GM04504 (cell line): Measurements from ENCODE around the gene MAP3K4.

Experiments
- DNase-seq: peaks from one replicate; pipeline ENCODE4 v3.0.0-alpha.2; 2012; ENCODE audit warnings: low read depth

Gene MAP3K4

GRCh38 chr6:161000632-161001031 is 9.1 kb downstream of the MAP3K4 start:
- no peak for DNase-seq

DNA sequence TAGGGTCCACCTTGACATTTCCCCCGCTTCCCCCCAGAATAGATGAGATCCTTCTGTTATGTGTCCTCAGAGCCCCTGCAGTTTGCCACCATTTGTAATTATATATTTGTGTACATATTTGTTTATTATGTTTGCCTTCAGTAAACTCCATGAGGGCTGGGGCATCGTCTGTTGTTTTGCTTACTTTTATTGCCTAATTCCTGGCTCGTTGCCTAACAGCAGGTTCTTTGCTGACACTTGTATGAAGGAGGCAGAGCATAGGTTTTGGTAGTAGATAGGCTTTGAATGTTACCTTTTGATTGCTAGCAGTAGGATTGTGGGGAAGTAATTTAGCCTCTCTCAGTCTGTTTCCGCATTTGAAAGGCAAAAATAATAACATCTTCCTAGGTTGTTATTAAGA is 9.9 kb downstream of the MAP3K4 start:
- no peak for DNase-seq

DNA sequence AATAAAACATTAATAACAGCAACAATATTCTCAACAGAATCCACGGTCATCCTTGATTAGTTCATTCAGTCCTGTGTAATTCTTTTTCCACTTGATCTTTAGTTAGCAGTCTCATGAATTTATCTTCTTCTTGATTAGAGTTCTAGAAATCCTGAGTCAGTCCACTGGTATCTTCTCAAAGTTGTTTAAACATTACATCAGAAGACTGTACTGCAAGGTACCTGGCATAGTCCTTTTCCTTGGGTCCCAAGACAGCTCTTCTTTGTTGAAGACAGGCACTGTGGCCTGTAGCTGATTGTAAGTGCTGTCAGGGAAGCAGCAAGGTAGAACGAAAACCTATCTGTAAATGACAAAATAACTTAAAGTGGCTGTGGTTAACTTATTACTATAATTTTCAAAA is 11.8 kb downstream of the MAP3K4 start:
- DNase-seq, result no peak

GRCh38 chr6:161008245-161008644 is 16.7 kb downstream of the MAP3K4 start:
- no peak for DNase-seq

- DNase-seq, result no peak
Measured at GRCh38 chr6:161009991-161010390, 18.4 kb downstream of the MAP3K4 start.

GRCh38 chr6:161010418-161010817 is 18.8 kb downstream of the MAP3K4 start:
- DNase-seq, result no peak

GRCh38 chr6:161011492-161012480 is 20.2 kb downstream of the MAP3K4 start:
- DNase-seq, result no peak

DNA sequence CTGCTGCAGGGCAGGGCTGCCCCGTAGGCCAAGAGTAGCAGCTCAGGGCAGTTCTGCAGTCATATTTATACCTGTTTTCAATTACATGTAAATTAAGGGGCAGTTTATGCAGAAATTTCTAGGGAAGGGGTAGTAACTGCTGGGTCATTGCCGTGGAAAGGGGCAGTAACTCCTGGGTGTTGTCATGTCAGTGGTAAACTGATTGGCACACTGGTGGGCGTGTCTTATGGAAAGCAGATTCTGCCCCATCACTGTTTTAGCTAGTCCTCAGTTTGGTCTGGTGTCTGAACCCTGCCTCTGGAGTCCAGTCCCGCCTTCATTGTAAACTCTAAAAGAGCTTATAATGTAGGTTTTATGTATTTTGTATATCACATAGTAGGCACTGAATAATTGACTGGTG is 22.1 kb downstream of the MAP3K4 start:
- no peak for DNase-seq

DNA sequence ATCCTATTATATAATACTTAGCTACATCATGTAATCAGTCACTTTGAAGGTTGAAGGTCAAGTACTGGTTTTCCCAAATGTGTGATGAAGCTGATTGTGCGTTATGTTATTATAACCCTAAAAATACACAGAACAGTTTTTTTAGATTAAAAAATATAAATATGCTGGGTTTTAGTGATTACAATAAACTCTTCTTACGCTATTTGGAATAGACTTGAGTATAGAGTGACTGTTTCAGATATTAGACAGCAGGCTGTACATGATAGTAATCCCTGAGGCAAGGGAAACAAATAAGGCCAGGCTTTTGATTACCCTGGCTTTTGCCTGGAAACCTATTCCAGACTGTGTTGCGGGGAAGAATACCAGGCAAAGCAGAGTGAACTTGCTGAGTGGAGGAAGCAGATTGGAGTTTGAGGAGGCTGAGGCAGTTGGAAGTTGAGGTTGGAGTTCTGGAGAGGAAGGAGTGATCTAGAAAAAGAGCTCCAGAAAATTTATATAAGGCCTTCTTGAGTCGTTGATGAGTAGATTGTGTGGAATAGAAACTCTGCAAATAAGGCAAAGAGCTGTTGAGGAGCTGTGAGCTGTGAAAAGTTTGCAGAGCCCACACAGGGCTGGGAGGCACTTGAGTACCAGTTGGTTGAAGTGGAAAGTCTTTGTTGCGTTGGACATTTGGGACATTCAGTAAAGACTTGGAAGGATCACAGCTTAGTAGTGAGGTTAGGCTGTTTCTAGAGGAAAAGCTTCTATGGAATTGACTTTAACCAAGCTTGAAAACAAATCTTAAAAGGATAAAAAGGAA is 26.4 kb downstream of the MAP3K4 start:
- no peak for DNase-seq

- DNase-seq, result no peak
Measured at GRCh38 chr6:161019324-161019839, 27.8 kb downstream of the MAP3K4 start.

- no peak for DNase-seq
Measured at GRCh38 chr6:161021543-161021942, 30.0 kb downstream of the MAP3K4 start.

DNA sequence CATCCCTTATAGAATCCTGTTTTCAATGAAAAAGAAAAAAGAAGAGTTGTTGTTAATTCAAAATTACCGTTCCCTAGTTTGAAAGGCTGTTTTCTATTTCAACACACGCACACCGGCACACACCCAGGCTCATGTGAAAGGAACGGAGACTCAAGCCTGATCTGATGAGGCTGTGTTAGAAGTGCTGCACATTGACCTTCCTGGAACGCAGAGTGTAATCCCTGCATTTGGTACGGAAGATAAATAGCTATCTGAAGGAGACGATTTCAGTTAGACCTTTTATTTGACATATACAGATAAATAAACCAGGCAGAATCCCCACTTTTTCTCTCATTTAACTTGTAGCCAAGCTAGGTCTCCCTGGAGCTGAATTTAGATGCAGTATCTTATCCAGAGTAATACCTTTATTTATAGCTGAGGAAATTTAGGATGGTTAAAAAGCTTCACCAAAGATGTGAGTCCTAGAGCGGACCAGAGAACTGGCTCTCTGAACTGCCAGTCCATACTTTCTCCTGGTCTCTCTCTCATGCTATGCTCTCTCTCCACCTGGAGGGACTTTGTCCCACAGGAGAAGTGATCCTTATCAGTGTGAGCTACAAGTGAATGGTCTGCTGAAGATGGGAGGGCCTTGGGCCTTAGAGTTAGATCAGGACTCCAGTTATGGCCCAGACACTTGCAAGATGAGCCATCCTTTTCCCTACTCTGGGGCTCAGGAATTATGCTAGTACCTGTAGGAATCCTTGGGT is 30.6 kb downstream of the MAP3K4 start:
- no peak for DNase-seq

GRCh38 chr6:161023316-161023715 is 31.7 kb downstream of the MAP3K4 start:
- peak; percentile 21 for DNase-seq

- DNase-seq, result no peak
Measured at GRCh38 chr6:161024364-161024920, 32.9 kb downstream of the MAP3K4 start.

DNA sequence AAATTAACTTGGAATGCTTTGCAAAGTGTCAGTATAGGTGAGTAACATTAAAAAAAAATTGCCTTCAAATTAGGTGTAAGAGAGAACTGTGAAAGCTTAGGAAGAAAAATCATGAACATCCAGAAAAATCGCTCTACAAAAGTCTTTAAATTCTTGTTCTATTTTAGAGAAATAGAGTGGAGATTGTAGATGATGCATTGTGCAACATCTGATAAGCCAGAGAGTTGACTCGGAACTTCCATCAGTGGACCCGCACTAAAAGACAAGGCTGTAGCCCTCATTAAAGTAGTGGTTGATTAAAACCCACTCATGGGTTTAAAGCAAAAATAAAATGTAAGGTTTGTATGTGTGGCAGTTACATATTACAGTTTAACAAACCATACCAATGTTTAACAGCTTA is 35.8 kb downstream of the MAP3K4 start:
- no peak for DNase-seq

- DNase-seq, result peak; percentile 87
Measured at GRCh38 chr6:161029195-161029809, 37.7 kb downstream of the MAP3K4 start.

DNA sequence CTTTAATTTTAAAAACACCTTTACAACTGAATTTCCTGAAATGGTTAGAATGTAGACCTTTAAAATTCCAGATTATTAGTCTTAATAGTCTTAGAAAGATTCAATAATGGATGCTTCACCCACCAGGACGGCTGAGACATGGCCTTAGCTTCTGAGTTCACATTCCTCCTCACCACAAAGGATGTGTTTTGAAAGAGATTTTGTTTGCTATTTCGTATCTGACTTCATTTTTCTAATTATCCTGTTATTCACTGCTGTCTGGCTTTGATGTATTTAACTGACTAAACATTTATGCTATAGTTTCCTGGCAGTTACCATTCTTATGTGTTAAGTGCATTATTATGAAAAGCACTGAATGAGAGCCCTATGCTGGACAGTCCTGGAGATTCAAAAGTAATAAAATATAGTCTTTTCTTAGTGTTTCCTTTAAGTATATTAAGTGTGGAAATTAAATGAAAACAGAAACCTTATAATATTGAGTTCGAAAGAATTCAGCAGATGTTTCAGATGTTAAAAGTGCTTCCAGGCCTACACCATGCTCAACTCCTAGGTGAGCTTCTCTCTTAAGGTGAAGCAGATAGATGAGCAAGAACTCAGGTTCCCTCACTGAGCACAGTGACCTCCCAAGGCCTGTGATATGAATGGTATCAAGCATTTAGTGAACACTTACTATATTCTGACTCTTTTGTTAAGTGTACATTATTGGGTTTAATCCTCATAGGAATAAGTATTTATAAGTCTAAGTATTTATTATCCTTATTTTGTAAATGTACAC is 40.3 kb downstream of the MAP3K4 start:
- DNase-seq, result no peak

DNA sequence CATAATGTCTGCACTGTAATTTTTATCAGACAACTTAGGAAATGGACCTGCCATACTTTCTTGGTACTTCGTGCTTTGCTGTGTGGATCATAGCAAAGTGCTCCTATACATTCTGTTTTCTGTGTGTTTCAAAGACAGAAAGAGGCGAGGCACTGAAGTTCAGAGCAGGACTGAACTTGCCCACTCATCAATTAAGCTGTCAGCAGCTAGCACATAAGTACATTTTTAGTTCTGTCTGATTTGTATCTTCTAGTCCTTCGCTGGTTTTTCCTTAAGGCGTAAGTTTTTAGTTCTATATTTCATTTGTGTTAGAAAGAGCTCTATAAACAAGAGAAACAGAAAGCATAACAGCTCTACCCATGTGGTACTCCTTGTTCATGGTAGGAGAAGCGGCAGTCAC is 42.1 kb downstream of the MAP3K4 start:
- no peak for DNase-seq

DNA sequence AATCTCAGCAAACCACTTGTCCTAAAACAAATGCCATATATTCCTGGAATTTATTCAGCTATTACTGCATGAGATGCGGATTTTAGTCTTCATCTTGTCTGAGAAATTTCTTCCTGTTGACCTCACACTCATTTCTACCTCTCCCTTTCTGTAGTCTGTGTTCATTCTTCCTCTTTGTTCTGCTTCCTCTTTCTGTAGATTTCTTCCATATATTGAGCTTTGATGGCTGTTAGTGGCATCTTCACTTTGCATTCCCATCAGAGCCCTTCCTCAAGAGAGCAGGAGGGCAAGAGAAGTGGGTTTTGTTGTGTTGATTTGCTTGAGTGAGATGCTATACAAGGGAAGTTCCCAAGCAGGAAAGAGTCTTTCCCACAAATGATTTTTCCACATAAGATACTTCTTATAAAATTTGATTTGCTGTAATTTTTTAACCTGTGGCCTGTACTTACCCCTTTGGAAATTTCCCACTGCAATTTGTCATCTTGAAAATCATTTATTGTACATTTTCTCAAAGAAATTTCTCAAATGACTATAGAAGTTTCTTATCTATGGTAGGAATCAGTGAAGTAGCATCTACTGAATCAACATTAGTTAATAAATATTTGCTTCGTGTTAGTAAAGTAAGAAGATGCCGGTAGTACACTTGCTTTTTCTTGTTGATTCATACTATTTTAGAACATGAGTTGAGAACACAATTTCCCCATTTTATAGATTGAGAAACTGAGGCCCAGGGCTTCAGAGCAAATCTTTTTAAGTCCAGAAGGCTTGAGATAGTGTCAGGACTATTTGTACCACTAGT is 43.8 kb downstream of the MAP3K4 start:
- no peak for DNase-seq

DNA sequence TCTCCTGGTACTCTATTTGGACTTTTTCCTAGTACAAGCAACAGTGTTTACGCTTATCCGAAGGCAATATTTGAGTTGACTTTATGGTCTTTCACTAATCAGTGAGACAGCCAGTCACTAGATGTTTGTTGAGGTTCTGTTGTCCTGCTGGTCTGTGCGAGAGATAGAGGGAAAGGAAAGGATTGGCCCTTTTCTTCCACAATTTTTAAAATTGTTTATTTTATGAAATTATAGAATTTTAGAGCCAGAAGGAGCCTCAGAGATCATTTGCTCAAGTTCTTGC is 44.4 kb downstream of the MAP3K4 start:
- DNase-seq, result no peak
